Cardiac muscle cell (in vitro differentiated cells and primary cell): ENCODE results near the gene EIF6. TPM values are rescaled to one million over a fixed set of nuclear protein-coding genes. Genes with fewer than 3 reads are reported as not detected.

ENCODE experiments used
- DNase-seq, 2 donors: peaks; one replicate each; pipeline versions ENCODE4 v3.0.0 to v3.0.0-alpha.2; 2010 to 2017; ENCODE audit warnings: low read depth in 1 of 2, low spot score in 1 of 2
- H3K27ac ChIP-seq: fragments of 200-600 bp; sonication (generic); 2 replicates; pipeline ENCODE4 v1.5.1; 2016
- H3K27me3 ChIP-seq: fragments of 200-600 bp; sonication (generic); 2 replicates; pipeline ENCODE4 v1.6.0; 2016; ENCODE audit warnings: control low read depth
- H3K36me3 ChIP-seq: fragments of 200-600 bp; sonication (generic); 2 replicates; pipeline ENCODE4 v1.5.1; 2016; ENCODE audit warnings: control low read depth
- H3K4me1 ChIP-seq: fragments of 200-600 bp; sonication (generic); 2 replicates; pipeline ENCODE4 v1.8.1; 2017; ENCODE audit warnings: low read depth, mild to moderate bottlenecking, mixed run types
- H3K4me3 ChIP-seq: fragments of 200-600 bp; sonication (generic); 2 replicates; pipeline ENCODE4 v1.5.1; 2016; ENCODE audit warnings: mild to moderate bottlenecking
- H3K9me3 ChIP-seq: fragments of 200-600 bp; sonication (generic); 2 replicates; pipeline ENCODE4 v1.5.1; 2017; ENCODE audit warnings: low read depth, mild to moderate bottlenecking, control low read depth
- CTCF ChIP-seq: IDR thresholded peaks from 2 replicates; pipeline ENCODE4 v1.5.1; 2012; ENCODE audit warnings: low read depth, mild to moderate bottlenecking, low read length
- polyA plus RNA-seq: library from polyadenylated mRNA; unstranded; fragments of >200 nt; fragmentation: Nextera tagmentation; extraction: Ambion mirVana; gene quantifications from 2 replicates; pipeline ENCODE4 v1.2.1, GENCODE V29; 2016
- total RNA-seq: library from RNA; depleted of rRNA; stranded (reverse); fragments of >200 nt; gene quantifications from 2 replicates; pipeline ENCODE4 v1.2.3, GENCODE V29; 2016

The EIF6 gene
- total and polyA plus RNA-seq, 2 experiments from 2014 or later: 80.4 to 203 TPM

GRCh38 chr20:35307666-35308653, 23.4 kb upstream of the EIF6 start:
- peaks cover 4% of the 10 kb centered on the region for H3K36me3 ChIP-seq
- H3K27ac ChIP-seq: peak overlapping the region; percentile 56
- H3K4me3 ChIP-seq: no peak overlapping the region
- no peaks in the 10 kb centered on the region for H3K9me3 ChIP-seq
- H3K4me1 ChIP-seq: no peaks in the 10 kb centered on the region
- DNase-seq: peak in 1 of 2 donors; percentile 73
- TF ChIP-seq CTCF: no peak
- H3K27me3 ChIP-seq: no peaks in the 10 kb centered on the region

- peak; percentile 98 for TF ChIP-seq CTCF
- H3K36me3 ChIP-seq: no peaks in the 10 kb centered on the region
- no peak overlapping the region for H3K4me3 ChIP-seq
- no peaks in the 10 kb centered on the region for H3K4me1 ChIP-seq
- DNase-seq: peak; percentile 83 to 84
- peak overlapping the region; percentile 56 for H3K27ac ChIP-seq
- H3K27me3 ChIP-seq: no peaks in the 10 kb centered on the region
- H3K9me3 ChIP-seq: no peaks in the 10 kb centered on the region
Observed at GRCh38 chr20:35306931-35307517, 22.5 kb upstream of the EIF6 start.

- H3K4me3 ChIP-seq: no peak overlapping the region
- no peaks in the 10 kb centered on the region for H3K27me3 ChIP-seq
- no peaks in the 10 kb centered on the region for H3K36me3 ChIP-seq
- no peaks in the 10 kb centered on the region for H3K4me1 ChIP-seq
- peak in 1 of 2 donors; percentile 95 for DNase-seq
- TF ChIP-seq CTCF: no peak
- no peak overlapping the region for H3K27ac ChIP-seq
- H3K9me3 ChIP-seq: no peaks in the 10 kb centered on the region
Observed at GRCh38 chr20:35305682-35306556, 21.3 kb upstream of the EIF6 start.

GRCh38 chr20:35304956-35305355, 20.4 kb upstream of the EIF6 start:
- H3K4me1 ChIP-seq: no peaks in the 10 kb centered on the region
- TF ChIP-seq CTCF: no peak
- no peak overlapping the region for H3K27ac ChIP-seq
- H3K9me3 ChIP-seq: no peaks in the 10 kb centered on the region
- no peaks in the 10 kb centered on the region for H3K36me3 ChIP-seq
- no peak overlapping the region for H3K4me3 ChIP-seq
- H3K27me3 ChIP-seq: no peaks in the 10 kb centered on the region
- DNase-seq: no peak
